ENCODE results near the gene EYA2.

EYA2 gene

GRCh38 chr20:47237715-47238114, 343.1 kb downstream of the EYA2 start:
- no peak for DNase-seq
